ENCODE measurements around the gene TMPRSS4. TPM values are rescaled to one million over a fixed set of nuclear protein-coding genes. Genes with fewer than 3 reads are reported as not detected.

Gene TMPRSS4
- polyA plus RNA-seq, 3 donors: 0.03 to 1.0 (median 0.22) TPM

DNA sequence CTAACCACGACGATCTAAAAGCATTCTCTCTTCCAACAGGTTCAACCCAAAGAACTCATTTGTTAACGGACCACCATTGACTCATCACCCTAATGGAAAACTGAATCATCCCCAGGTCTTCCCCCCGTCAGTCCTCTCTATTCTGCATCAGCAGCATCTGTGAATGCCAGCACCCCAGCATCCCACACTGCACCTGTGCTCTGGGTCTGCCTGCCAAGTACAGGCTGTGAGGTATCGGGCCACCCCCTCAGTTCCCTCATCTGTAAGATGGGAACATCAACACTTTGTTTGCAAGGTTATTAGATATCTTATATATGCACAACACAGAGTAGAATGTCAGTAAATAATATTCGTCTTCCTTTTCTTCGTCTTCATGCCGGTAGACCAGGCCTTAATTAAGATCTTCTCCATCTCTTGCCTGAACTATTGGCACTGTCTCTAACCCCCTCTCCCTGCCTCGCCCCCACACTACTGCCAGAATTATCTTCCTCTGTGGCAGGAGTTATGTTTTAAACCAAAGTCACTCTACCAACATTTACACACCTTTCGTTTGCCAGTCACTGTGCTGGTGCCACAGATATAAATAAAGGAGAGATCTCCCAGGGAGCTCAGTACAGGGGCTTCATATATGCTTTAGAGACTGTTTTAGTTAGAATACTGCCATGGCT lies 7.8 kb upstream of the TMPRSS4 start:
- WGBS, 3 donors: 88 to 92% (median 90%) methylated on average over 10 of the region's 10 CpGs
- no peak overlapping the region for H3K27ac ChIP-seq (ENCODE audit: low read depth, low read length)

DNA sequence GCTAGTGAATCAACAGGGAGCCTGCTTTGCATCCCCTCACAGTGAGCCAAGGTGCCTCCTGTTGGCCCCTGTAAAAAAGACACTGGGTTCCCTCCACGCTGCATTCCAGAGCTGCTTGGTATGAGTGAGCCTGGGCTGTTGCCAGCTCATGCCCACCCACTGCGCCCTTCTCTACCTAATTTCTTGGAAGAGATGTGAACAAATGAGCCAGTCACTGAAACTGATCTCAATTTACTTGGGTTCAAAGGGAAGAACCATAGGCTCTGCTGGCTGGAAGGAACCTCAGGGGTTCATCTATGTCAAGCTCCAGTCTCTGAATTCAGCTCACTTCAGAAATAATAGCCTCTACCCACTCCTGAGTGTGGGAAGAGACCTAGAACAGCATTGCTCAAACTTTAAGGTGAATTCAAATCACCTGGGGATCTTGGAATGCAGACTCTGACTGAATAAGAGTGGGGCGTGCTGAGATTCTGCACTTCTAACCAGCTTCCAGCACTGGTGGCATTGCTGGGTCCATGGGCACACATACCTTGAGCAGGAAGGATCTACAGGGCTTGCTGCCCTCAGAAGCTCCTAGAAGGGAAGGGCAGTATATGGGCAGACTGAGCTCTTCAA lies 5.4 kb upstream of the TMPRSS4 start:
- WGBS, 3 donors: 90 to 93% (median 90%) methylated on average over 3 of the region's 3 CpGs
- no peak overlapping the region for H3K27ac ChIP-seq (ENCODE audit: low read depth, low read length)

DNA sequence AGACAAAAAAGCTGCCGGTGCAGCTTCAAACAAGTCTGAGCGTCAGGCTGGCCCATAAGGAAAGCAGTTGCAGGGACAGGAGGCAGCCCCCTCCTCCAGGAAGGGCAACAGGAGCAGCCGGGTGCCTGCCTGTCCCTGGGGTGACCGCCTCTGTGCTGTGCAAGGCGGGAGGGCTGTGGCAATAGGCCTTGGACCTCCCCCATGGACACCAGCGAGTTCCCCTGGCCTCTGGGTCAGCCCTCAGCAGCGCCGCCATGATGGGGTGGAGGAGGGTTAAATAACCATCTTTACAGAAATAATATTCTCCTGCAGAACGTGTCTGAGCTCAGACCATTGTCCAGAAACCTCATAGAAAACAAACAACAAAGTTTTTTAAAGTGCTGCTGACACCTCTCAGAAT lies 3.3 kb upstream of the TMPRSS4 start:
- H3K27ac ChIP-seq (ENCODE audit: low read depth, low read length): no peak overlapping the region
- 79 to 86% (median 82%) methylated on average over 9 of the region's 9 CpGs for WGBS, 3 donors

DNA sequence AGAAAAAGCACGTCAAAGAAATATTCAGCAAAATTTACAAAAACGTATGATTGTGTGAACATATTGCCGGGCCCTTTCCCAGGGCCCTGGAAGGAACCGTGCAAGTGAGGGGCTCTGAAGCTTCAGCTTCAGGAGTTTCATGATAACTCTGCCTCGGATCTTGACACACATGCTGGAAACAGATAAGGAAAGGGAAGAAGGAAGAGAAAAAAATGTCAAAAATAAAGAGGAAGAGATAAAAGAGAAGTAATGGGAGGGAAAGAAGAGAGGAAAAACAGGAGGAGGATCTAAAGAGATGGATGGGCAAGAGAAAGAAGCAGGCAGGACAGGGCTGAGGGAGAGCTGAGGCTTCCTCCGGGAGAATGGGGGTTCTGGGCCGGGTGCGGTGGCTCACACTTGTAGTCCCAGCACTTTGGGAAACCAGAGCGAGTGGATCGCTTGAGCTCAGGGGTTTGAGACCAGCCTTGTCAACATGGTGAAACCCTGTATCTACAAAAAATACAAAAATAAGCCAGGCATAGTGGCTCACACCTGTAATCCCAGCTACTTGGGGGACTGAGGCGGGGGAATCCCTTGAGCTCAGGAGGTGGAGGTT lies 2.7 kb upstream of the TMPRSS4 start:
- 77 to 91% (median 83%) methylated on average over 11 of the region's 11 CpGs for WGBS, 3 donors
- H3K27ac ChIP-seq (ENCODE audit: low read depth, low read length): no peak overlapping the region

DNA sequence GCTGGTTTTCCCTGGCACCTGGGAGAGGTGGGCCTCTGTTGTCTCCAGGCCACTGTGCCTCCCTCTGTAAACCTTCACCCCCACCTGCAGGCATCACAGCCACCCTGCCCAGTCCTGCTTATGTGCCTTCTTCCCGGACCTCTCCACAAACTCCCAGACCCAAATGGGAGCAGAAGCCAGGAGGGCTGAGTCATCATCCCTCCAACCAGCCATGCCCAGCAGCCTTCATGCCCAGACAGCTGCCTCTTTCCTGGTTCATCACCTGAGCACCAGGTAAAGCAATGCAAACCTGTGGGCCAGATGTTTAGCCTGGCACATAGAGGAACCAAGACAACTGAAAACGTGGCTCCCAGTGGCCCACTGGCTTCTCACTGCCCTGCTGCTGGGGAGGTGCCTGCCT lies 2.1 kb upstream of the TMPRSS4 start:
- 58 to 76% (median 66%) methylated on average over 2 of the region's 2 CpGs for WGBS, 3 donors
- H3K27ac ChIP-seq (ENCODE audit: low read depth, low read length): no peak overlapping the region

DNA sequence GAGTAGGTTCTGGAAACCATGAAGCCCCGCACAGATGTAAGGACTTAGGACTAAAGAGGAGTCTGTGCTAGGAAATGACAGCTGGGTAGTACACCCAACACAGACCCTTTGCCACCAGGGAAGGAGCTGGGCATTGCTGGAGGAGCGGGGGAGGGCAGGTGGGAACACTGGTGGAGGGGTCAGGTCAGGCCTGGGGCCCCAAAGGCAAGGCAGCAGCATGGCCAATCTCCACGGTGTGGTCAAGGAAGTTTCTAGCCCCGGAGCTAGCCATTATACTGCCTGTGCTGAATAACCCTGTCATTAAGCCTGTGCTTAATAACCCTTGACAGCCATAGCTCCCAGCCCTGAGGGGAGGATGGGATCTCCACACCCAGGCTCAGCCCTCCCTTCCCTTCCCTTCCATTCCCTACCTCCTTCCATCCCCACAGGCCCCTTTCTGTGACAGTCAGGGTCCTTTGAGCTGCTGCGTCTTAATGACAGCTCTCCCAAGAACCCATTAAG lies 2.1 kb downstream of the TMPRSS4 start:
- WGBS, 3 donors: 80 to 90% (median 84%) methylated on average over 5 of the region's 5 CpGs

DNA sequence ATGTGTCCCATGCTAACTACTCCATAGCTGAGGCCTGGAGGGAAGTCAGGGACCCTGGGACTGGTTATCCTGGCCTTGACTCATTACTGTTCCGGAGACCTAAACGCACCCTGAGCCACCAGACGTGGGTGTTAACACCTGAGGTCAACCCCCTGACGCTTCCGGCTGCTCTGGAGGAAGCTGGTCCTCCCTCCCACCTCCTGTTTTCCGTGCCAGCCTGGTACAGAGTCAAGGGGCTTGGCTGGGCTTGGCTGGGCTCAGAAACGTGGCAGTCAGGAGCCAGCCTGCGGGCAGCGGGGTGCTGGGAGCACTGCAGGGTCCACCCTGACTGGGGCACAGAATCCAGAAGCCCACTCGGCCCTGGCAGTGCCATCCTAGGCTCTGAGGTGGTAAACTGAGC lies 2.6 kb downstream of the TMPRSS4 start:
- no peak overlapping the region for H3K27ac ChIP-seq (ENCODE audit: low read depth, low read length)
- WGBS, 3 donors: 76 to 85% (median 79%) methylated on average over 10 of the region's 10 CpGs

More for the DNA sequence above, 2.1 kb downstream of the TMPRSS4 start:
- no peak overlapping the region for H3K27ac ChIP-seq (ENCODE audit: low read depth, low read length)

DNA sequence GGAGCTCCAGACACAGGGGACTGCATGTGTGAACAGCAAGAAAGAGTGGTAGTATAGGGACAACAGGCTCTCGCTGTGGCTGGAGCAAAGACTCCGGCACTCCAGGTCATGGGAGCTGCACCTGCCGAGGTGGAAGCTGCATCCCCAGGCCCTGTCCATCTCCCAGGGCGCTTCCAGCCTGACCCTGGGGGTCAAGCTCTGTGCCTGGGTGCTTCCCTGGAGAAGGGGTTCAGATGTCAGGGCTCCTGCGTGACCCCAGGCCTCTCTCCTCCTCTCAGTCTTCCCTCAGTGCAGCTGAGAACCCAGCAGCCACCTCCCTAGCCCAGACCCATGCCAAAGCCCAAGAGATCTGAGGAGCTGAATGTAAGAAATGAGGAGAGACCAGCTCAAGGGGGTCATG lies 3.4 kb downstream of the TMPRSS4 start:
- 87 to 94% (median 88%) methylated on average over 5 of the region's 5 CpGs for WGBS, 3 donors
- no peak overlapping the region for H3K27ac ChIP-seq (ENCODE audit: low read depth, low read length)

DNA sequence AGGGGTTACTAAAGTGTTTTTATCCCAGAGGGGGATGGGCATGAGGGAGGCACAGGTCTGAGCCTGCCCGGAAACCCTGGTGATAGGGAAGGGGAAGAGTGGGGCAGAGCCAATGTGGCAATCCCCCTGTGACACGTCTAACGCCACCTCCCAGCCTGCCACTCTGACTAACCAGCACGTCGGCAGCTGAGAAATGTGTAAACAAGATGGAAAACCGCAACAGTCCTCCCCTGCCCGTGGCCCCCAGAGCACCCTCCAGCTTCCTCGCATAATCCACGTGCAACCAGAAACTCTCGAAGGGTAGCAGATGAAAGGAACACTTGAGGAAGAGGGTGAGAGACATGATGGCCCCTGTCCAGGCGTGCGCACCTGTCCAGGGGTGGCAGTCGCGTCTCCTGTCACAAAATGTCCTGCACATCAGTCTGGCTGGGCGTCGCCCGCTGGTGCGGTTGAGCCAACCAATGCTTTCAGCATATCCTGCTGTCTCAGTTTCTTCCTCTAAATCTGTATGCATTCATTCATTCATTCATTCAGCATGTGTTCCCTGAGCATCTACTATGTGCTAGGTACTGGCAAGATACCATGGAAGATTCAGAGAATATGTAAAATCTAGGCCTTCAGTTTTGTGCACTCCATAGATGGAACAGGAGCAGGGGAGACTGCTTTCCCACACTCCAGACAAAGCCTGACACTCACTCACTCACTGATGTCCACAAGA lies 4.5 kb downstream of the TMPRSS4 start:
- no peak overlapping the region for H3K27ac ChIP-seq (ENCODE audit: low read depth, low read length)
- WGBS, 3 donors: 70 to 80% (median 72%) methylated on average over 18 of the region's 18 CpGs

DNA sequence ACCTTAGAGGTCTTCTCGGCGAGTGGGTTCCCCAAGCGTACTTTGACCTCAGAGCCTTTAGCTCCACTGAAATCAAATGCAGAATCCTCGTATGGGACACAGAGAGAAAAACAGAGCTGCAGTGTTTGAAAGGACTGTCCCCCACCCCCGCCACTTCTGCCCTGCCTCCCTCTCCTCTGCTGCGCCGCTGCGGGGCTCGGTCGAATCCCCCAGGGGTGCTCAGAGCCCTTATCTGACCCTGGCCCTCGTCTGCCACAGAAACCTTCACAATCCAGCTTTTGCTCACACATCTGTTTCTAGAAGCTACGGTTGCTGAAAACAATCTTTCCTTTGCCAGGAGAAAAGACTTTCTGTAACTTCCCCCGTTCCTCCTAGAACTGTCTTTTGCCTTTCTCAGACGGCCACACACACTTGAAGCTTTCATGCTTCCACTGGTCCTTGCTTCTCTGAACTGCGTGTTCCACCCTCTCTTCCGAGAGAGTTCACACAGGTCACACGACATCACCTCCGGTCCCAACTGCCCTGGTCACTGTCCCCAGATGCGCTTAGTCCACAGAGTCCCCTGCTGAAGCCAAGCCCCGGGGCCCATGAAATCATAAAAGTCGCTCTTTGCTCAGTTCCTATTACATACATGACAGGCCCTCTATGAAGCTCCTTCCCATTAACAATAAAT lies 6.1 kb downstream of the TMPRSS4 start:
- no peak overlapping the region for H3K27ac ChIP-seq (ENCODE audit: low read depth, low read length)
- WGBS, 3 donors: 60 to 63% (median 63%) methylated on average over 21 of the region's 21 CpGs

DNA sequence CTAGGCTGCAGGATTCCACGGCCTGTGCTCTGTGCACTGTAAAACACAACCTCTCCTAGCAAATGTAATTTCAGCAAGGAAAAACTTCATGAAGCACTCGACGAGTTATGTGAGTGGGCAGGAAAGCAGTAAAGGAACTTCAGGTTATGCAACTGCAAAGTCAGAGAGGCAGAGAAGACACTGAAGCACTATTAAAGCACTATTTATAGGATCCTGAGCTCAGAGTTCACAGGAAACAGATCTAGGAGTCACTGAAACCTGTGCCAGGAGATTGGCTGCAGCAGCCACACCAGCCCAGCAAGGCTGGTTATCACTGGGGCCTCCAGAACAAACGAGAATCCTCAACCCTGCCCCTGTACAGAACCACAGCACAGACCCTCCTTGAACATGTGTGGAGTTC lies 7.4 kb downstream of the TMPRSS4 start:
- no peak overlapping the region for H3K27ac ChIP-seq (ENCODE audit: low read depth, low read length)
- WGBS, 3 donors: 19 to 37% (median 20%) methylated on average over 4 of the region's 4 CpGs

DNA sequence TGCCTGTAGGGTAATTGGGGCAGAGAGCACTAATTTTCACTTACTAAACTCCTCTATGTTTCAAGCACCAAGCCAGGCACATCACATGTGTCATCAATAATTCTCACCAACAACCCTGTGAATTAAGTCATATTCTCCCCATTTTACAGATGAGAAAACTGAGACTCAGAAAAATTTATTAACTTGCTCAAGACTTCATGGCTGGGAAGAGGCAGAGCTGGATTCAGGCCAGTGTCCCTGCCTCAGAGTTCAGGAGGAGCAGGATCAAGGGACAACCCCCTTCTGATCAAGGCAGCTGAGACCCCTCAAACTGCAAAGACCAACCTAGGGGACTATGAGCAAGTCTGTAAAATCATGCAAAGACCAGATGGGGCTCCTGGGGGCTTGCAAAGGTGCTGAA lies 7.8 kb downstream of the TMPRSS4 start:
- no peak overlapping the region for H3K27ac ChIP-seq (ENCODE audit: low read depth, low read length)

DNA sequence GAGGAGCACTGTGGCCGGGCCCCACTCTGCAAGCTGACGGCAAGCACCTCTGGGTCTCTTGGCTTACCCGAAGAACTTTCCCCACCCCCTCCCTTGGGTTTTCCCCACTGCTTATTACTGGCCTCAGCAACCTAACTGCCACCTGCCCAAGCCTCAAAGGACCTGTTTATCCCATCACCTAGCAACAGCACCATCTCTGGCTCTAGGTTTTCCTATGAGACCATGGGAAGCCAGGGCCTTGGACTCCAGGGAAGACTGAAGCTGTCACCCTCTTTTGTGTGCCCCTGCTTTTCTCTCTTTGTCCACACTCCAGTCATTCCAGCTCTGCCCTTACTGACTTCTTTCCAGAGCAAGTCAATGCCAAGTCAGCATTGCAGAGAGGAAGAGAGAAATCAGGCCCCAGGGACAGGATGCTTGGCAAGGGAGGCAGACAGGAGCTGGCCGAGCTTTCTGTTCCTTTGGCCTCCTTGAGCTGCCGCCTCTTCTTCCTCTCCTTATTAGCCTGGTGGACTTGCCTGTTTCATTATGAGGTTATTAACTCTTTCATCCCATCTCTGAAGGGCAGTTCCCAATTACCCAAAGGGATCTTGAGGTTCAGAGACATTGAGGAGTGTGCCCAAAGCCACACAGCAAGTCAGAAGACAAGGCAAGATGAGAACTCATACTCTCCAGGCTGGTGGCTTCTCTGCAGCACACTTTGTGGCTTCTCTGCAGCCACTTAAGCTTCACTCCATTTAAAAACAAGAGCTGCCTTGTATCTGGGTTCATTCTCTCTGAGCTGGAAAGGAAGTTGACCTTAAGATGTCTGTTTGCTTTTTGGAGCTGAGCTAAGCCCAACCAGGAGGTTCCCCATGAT lies 10.3 kb downstream of the TMPRSS4 start, which contains the start of gene SMIM35:
TSS of gene SMIM35 (minus strand) at position 51 of the 856 bp plus-strand sequence. CDS start 206 bp downstream, outside the sequence.
- no peak within 1 kb of the TSS for H3K27ac ChIP-seq (ENCODE audit: low read depth, low read length)
- 43 to 70% (median 59%) methylated on average over 5 of the region's 5 CpGs for WGBS, 3 donors

DNA sequence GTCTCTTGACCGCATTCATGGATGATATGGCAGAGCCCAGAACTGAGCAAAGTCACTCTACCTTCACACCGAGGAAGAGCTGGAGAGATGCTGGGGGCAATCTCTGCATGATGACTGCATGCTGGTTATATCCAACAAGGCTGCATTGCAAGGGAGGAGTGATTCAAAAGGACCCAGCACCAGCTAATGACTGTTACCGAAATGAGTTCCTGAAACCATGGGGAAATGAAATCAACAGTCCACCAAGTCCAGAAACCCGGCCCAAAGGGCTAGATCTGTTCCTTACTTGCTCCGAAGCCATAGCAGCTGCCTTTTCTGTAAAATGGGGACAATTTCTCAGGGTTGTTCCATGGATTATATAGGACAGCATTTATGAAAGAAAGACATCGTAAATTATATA lies 11.1 kb downstream of the TMPRSS4 start:
- WGBS, 3 donors: 88 to 90% (median 88%) methylated on average over 6 of the region's 6 CpGs

DNA sequence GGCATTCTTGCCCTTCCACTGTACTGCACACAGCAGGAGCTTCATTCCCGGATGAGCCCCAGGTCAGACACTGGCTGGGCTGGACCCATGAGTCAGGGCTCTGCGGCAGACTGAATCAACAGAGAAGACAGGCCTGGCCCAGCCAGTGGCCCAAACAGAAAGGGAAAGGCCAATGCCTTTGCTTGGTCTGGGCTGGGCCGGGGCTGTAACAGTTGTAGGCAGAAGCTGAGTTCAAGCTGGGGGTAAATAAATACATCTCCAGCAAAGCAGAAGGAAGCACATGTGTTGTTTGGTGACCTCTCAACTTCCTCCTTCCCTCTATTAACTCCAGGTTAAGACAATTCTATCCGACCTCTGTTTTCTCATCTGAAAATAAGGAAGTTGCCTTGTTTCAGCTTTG lies 11.7 kb downstream of the TMPRSS4 start:
- 42 to 70% (median 51%) methylated on average over 4 of the region's 4 CpGs for WGBS, 3 donors
- H3K27ac ChIP-seq (ENCODE audit: low read depth, low read length): no peak overlapping the region

More for the DNA sequence above, 11.1 kb downstream of the TMPRSS4 start:
- H3K27ac ChIP-seq (ENCODE audit: low read depth, low read length): no peak overlapping the region

DNA sequence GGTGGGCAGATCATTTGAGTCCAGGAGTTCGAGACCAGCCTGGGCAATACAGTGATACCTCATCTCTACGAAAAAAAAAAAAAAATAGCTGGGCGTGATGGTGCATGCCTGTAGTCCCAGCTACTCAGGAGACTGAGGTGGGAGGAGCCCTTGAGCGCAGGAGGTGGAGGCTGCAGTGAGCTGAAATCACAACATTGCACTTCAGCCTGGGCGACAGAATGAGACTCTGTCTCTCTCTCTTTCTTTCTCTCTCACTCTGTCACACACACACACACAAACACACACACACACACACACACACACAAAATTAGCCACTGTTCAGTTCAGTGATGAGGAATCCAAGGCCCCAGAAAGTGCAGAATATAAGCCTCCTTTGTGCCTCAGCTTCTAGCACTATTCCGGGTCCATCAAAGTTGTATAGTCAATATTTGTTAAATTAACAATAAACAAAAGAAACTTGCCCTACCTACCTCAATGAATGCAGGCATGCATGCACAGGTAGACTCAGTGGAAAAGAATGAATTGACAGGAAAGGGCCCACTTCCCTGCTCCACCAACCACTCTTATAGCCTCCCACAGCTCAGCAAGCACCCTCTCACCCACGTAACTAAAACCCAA lies 13.8 kb downstream of the TMPRSS4 start:
- H3K27ac ChIP-seq (ENCODE audit: low read depth, low read length): no peak overlapping the region
- WGBS, 3 donors: 77 to 84% (median 80%) methylated on average over 7 of the region's 7 CpGs

DNA sequence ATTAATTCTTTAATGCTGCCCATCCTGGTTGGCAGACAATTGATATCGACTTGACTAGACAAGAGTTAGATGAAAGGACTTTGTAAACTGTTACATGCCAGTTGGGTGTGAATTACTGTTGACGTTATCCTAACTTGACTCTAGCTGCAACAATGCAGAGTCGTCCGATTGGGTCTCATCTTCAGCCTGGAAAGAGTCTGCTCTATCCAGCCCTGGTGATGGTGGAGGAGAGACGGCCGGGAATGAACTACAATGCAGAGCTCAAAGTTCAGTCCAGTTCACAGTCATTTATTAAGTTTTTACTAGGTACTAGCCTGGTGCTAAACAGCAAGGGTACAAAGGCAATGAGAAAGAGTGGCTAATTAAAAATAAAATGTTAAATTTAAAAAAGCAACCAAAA lies 14.8 kb downstream of the TMPRSS4 start:
- WGBS, 3 donors: 52 to 83% (median 74%) methylated on average over 6 of the region's 6 CpGs

More for the DNA sequence above, 14.8 kb downstream of the TMPRSS4 start:
- no peak overlapping the region for H3K27ac ChIP-seq (ENCODE audit: low read depth, low read length)
